HCT116 (cell line): ENCODE measurements around the gene SMYD4.

Experiments used
- CEBPB ChIP-seq: IDR thresholded peaks from 2 replicates; pipeline ENCODE4 v1.6.1; 2012; ENCODE audit warnings: low read depth
- JUND ChIP-seq: IDR thresholded peaks from 2 replicates; pipeline ENCODE4 v1.6.1; 2012
- POLR2A ChIP-seq: IDR thresholded peaks from 2 replicates; pipeline ENCODE4 v1.7.0; 2011; ENCODE audit warnings: borderline replicate concordance; ENCODE audit not compliant: insufficient read depth, insufficient read length; ENCODE audit errors: extremely low read depth
- SIN3A ChIP-seq: IDR thresholded peaks from 2 replicates; pipeline ENCODE4 v1.6.1; 2012; ENCODE audit warnings: low read depth
- ZBTB33 ChIP-seq: IDR thresholded peaks from 2 replicates; pipeline ENCODE4 v1.6.1; 2011; ENCODE audit warnings: mild to moderate bottlenecking, low read length, moderate library complexity; ENCODE audit not compliant: insufficient replicate concordance; ENCODE audit errors: extremely low read depth

- no peak for TF ChIP-seq CEBPB
- no peak for TF ChIP-seq POLR2A
- TF ChIP-seq ZBTB33 = no peak
- no peak for TF ChIP-seq SIN3A
- TF ChIP-seq JUND = no peak
Measured at GRCh38 chr17:1873418-1873817, 43.7 kb upstream of the SMYD4 start.
